ENCODE results near the gene ENTREP3. TPM values are rescaled to one million over a fixed set of nuclear protein-coding genes. Genes with fewer than 3 reads are reported as not detected.
"Not testable (repeated sequence)": the region's sequence is repeated elsewhere in the genome, so short reads cannot be mapped to it uniquely, and the experiment has no call there.

The ENTREP3 gene
- total RNA-seq, 1 donor from 2014 or later, result 20.5 TPM

DNA sequence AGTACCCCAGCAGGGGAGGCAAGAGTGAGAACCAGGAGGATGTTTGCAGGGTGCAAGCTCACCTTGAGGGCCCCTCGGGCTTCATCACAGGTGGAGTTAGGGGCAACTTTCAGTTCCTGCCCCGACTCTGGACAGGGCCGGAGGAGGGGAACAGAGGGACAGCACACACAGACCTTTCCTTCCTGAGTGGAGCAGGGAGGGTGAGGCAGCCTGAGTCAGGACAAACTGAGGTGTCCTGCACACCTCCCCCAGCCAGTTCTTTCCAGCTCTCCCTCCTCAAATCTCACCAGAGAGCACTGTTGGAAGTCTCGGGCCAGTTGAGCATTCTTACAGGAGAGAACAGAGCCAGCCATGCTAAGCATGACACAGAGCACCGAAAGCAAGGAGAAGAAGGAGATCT is 1.5 kb downstream of the ENTREP3 start:
- intact Hi-C loops (cut with micrococcal nuclease), result loop anchor here (2.0 kb wide), 1 partner anchor 767 kb away; the partner anchor contains the start of gene SSR2

DNA sequence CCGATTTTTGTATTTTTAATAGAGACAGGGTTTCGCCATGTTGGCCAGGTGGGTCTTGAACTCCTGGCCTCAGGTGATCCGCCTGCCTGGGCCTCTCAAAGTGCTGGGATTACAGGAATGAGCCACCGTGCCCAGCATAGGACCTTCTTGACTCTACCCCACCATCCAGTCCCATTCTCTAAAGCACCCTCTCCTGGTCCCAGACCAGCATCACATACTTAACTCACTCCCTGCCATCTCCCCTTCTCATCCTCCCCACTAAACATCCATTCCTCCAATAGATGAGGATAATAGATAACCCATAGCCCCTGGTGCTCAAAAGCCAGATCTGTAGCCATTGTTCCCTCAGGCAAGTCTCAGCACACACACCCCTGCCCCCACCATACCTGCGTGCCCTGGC is 2.1 kb downstream of the ENTREP3 start:
- intact Hi-C loops (cut with micrococcal nuclease), result no loop called here

DNA sequence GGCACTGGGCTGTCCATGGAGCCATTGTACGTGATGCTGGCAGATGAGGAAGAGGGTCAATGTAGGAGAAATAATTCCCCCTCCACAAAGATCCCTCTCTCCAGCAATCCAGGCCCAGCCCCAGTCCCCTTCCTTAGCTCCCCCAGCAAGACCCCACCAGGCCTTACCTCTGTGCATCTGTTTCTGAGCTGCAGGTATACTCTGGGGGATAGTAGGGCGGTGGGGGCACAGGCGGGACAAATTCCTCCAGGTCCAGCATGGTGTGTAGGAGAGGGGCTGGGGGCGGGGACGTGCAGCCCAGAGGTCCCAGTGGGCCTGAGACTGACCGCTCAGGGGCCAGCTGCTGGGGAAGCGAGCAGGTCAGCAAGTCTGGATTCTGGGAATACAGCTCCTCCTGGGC is 3.7 kb downstream of the ENTREP3 start:
- intact Hi-C loops (cut with micrococcal nuclease), result no loop called here

GRCh38 chr1:155250633-155251449 is 4.4 kb downstream of the ENTREP3 start:
- intact Hi-C loops (cut with micrococcal nuclease), result loop anchor here (1.0 kb wide), 5 partner anchors 57 to 494 kb away; partner anchors contain the start of gene FDPS

DNA sequence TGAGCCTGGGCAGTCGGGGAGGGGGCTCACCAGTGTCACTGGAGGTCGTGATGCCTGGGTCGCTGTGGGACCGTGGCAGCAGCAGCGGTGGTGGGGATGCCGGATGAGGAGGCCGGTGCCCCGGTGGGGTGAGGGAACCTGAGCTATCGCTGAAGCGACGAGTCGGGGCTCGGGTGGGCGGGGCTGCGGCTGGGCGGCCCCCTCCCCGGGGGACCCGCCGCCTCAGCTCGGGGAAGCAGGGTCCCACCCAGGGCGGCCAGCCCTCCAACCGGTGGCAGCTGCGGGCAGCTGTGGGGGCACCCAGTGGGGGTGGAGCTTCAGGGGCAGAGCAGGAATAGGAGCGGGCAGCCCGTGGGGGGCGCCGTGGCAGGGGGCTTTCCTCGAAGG is 5.0 kb downstream of the ENTREP3 start:
- intact Hi-C loops (cut with micrococcal nuclease), result loop anchor here (1.0 kb wide), 5 partner anchors 58 to 495 kb away; partner anchors contain the start of gene FDPS

GRCh38 chr1:155247667-155248553 is 7.4 kb downstream of the ENTREP3 start:
- intact Hi-C loops (cut with micrococcal nuclease), result no loop called here

DNA sequence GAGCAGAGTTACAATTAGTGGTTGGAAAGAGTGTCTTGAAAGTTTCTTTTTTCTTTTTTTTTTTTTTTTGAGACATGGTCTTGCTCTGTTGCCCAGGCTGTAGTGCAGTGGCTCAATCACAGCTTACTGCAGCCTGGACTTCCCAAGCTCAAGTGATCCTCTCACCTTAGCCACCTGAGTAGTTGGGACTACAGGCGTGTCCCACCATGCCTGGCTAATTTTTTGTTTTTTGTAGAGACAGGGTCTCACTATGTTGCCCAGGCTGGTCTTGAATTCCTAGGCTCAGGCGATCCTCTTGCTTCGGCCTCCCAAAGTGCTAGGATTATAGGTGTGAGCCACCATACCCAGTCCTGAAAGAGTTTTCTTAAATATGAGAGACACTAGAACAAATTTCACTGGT is 8.5 kb downstream of the ENTREP3 start:
- intact Hi-C loops (cut with micrococcal nuclease), result not testable (repeated sequence)

GRCh38 chr1:155245163-155245524 is 10.1 kb downstream of the ENTREP3 start:
- intact Hi-C loops (cut with micrococcal nuclease), result no loop called here

DNA sequence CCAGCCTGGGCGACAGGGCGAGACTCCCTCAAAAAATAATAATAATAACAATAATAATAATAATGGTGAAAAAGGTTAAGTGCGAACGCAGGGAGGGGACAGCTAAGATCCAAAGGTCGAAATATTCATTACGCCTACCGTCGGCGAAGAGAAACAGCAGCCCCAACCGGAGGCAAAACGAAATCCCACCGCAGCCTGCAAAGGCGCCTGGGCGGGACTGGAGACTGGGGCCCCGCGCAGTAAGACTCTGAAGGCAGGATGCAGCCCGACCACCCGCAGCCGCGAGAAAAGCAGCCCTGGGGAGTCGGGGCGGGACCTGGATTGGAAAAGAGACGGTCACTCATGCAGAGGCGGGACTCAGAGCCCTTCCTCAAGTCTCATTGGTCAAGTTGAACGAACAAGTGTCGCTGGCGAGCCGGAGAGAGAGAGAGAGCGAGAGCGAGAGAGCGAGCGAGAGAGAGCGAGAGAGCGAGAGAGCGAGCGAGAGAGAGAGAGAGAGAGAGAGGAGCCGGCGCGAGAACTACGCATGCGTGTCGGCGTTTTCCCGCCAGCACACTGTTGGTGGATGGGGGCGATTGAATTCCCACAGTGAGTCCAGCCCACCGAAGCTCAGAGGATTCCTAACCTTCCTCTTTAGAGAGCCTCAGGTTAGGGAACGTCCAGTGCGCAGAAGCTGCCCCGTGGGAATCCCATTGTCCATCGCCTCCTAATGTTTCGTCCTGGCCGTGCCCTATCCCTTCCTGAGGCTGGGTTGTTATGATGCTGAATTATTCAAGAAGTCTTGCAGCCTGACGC is 10.7 kb downstream of the ENTREP3 start:
- intact Hi-C loops (cut with micrococcal nuclease), result loop anchor here (1.0 to 5.0 kb wide), 6 partner anchors 18 to 808 kb away; partner anchors contain the start of genes CLK2, LAMTOR2, SCAMP3 and UBQLN4

GRCh38 chr1:155242805-155243358 is 12.4 kb downstream of the ENTREP3 start:
- intact Hi-C loops (cut with micrococcal nuclease), result loop anchor here (5.0 kb wide), 1 partner anchor 809 kb away; the partner anchor contains the start of genes LAMTOR2 and UBQLN4

- intact Hi-C loops (cut with micrococcal nuclease), result loop anchor here (1.0 to 5.0 kb wide), 5 partner anchors 13 to 810 kb away; partner anchors contain the start of genes ENTREP3, LAMTOR2 and UBQLN4
Observed at GRCh38 chr1:155241841-155242264, 13.4 kb downstream of the ENTREP3 start.

DNA sequence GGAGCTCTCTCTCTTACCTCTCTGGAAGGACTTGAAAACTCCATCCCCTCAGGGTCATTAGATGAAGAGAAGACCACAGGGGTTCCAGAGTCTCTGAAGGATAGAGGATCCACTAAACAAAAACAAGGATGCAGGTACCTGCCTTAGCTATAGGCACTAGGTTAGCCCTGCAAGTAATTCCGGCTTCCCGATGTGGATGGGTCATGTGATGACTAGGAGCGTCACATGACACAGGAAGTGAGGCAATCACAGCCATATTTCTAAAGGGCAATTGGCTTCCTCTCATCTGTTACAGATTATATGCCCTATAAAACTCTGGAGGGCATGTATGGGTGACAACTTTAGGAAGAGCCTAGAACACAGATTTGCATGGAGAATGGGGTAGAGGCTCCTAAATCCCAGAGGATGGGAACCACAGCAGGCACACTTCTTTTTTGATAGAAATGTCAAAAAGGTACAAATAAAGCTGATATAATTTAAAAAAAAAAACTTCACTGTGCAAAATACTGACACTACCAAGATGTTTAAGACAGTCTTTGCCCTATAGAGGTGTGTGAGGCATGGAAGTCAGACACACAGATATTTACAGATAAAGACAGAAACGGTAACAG is 14.1 kb downstream of the ENTREP3 start:
- intact Hi-C loops (cut with micrococcal nuclease), result loop anchor here (1.0 to 5.0 kb wide), 5 partner anchors 14 to 811 kb away; partner anchors contain the start of genes ENTREP3, LAMTOR2 and UBQLN4

GRCh38 chr1:155236451-155236850 is 18.8 kb downstream of the ENTREP3 start:
- intact Hi-C loops (cut with micrococcal nuclease), result no loop called here

- intact Hi-C loops (cut with micrococcal nuclease), result not testable (repeated sequence)
Observed at GRCh38 chr1:155235375-155235774, 19.9 kb downstream of the ENTREP3 start.

DNA sequence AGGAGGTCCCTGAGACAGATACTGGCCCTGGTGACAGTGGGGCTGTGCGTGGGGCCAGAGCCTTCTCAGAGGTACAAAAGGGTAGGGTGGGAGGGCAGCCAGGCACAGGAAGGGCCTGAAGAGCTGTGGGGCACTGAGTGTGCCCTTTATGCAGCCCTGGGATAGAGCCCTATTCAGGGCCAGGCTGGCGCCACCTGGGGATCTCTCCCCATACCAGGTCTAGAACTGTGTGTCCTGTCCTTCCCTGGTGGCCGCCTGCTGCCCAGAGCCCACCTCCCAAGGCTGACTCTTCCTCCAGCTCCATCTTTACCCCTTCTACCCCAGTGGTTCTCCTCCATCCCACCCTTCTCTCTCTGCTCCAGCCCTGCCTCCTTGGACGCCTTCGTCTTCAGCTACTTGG is 21.8 kb downstream of the ENTREP3 start:
- intact Hi-C loops (cut with micrococcal nuclease), result not testable (repeated sequence)

GRCh38 chr1:155232001-155232978 is 23.0 kb downstream of the ENTREP3 start:
- intact Hi-C loops (cut with micrococcal nuclease), result not testable (repeated sequence)

- intact Hi-C loops (cut with micrococcal nuclease), result not testable (repeated sequence)
Observed at GRCh38 chr1:155231302-155231701, 24.0 kb downstream of the ENTREP3 start.

DNA sequence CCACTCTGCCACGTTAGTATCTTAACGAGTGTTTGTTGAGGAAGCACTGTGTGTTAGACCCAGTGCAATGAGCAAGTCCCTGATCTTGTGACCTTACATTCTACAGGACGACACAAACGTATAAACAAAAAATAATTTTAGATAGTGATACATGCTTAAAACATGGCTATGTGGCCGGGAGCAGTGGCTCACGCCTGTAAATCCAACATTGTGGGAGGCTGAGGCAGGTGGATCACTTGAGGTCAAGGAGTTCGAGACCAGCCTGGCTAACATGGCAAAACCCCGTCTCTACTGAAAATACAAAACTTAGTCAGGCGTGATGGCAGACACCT is 27.2 kb downstream of the ENTREP3 start:
- intact Hi-C loops (cut with micrococcal nuclease), result loop anchor here (5.0 kb wide), 1 partner anchor 141 kb away; no protein-coding TSS in a partner anchor
